NCI-H69 (cell line): ENCODE data around the gene PPP4R2.
A peak's percentile ranks its signal among the peaks of the same experiment; 100 is the strongest.
"Not testable (repeated sequence)": the region's sequence is repeated elsewhere in the genome, so short reads cannot be mapped to it uniquely, and the experiment has no call there.

Experiments used
- DNase-seq: peaks from one replicate; lab custom pipeline; 2025; lab: John Stamatoyannopoulos, UW

Gene PPP4R2

GRCh38 chr3:72977060-72977808, 19.4 kb upstream of the PPP4R2 start:
- no peak for DNase-seq

- no peak for DNase-seq
These were observed 13.8 kb upstream of the PPP4R2 start for GRCh38 chr3:72982609-72983366.

- DNase-seq = no peak
These were observed 11.0 kb upstream of the PPP4R2 start for GRCh38 chr3:72985576-72985975.

DNA sequence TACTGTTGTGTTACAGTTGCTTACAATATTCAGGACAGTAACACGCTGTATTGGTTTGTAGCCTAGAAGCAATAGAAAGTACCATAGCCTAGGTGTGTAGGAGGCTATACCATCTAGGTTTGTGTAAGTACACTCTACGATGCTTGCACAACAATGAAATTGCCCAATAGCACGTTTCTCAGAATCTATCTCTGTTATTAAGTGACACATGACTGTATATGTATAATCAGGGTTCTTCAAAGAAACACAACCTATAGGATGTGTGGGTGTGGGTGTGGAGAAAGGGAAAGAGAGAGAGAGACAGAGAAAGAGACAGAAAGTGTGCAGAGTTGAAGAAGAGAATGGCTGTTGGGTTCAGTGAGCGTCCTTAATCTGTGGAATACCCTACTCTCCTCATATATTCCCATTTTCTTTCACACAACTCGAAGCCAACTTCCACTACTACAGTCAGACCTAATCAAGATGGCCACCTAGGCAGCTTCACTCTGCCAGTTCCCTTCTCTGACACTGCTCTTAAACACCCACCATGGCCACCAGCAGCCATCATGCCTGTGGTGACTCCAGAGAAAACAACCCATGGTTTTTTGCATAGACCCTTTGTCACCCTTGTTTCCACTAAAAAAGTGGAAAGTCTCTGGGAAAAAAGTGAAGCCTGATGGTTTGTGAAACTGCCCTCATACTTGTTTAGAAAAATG, 5.8 kb upstream of the PPP4R2 start:
- DNase-seq = no peak

- DNase-seq = no peak
These were observed 5.1 kb upstream of the PPP4R2 start for GRCh38 chr3:72991522-72991921.

DNA sequence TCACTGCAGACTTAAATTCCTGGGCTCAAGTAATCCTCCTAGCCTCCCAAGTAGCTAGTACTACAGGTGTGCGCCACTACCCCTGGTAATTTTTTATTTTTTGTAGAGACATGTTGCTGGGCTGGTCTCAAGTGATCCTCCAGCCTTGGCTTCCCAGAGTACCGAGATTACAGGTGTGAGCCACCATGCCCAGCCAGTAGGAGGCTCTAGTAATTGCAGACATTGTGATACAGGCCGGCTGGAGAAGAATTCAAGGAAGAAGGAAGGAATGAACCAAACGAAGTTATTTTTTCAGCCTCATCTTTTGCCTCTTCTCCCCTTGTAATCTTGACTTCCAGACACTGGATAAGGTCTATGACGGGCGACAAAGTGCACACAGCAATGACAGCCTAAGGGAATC, 3.2 kb upstream of the PPP4R2 start:
- DNase-seq = no peak

DNA sequence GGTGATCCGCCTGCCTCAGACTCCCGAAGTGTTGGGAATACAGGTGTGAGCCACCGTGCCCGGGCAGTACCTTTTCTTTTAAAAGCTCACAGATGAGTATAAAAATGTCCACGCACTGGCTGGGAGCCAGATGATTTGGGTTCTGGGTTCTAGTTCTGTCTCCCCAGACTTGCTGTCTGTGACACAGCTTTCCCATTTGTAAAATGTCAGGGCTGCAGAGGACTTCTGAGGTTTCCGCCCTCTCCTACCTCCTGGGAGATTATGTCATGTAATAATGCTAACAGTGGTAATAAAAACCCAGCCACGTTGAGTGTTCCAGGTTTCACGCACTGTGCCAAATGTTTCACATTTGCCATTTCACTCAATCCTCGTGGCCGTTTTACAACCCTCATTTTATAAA, 1.3 kb upstream of the PPP4R2 start:
- DNase-seq = peak; percentile 2

GRCh38 chr3:72996121-72996472, 514 bp upstream of the PPP4R2 start:
- no peak for DNase-seq

DNA sequence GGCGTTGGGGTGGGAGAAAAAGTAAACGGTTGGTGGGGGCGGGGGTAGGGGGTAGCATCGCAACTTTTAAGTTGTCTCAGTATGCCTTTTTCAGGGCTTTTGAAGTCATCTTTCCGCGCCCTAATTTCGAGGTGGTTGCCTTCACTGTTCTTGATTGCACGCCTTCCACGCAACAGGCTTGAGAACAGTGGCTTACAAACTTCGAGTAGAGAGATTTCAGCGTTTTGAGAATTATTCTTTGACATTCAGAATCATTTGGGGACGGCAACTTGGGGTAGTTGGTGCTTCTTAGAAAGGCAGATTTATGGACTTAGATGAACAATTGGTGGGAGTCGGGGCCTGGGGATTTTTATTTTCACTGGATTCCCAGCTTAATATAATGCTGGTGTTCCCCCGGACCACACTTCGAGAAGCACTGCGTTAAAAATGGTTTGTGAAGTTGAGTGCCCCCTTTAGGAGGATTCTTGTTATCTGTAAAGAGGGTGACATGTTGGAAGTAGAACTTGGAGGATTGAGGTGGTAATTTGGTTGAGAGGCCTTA, 880 bp downstream of the PPP4R2 start:
- peak; percentile 65 for DNase-seq

- DNase-seq = no peak
These were observed 1.9 kb downstream of the PPP4R2 start for GRCh38 chr3:72998466-72998865.

DNA sequence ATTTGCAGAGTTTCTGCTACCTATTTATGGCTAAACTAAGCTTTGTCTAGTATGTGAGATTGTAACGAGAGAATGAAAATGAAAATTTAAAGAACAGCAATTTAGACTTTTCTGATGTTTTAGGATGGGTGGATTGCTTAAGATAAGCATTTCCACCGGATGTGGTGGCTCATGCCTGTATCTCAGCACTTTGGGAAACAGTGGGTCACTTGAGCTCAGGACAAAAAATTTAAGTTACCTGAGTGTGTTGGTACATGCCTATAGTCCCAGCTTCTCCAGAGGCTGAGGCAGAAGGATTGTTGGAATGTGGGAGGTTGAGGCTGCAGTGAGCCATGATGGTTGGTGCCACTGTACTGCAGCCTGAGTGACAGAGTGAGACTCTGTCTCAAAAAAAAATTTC, 3.3 kb downstream of the PPP4R2 start:
- no peak for DNase-seq

DNA sequence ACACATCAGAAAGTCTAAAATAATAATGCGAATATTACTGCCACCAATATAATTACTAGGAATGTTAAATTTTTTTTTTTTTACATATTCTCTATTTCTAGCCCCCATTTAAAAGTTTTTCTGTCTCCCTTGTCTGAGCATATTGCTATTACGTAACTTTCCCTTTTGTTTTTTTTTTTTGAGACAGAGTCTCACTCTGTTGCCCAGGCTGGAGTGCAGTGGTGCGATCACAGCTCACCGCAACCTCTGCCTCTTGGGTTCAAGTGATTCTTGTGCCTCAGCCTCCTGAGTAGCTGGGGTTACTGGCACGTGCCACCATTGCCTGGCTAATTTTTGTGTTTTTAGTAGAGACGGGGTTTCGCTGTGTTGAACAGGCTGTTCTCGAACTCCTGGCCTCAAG, 6.4 kb downstream of the PPP4R2 start:
- DNase-seq = not testable (repeated sequence)

DNA sequence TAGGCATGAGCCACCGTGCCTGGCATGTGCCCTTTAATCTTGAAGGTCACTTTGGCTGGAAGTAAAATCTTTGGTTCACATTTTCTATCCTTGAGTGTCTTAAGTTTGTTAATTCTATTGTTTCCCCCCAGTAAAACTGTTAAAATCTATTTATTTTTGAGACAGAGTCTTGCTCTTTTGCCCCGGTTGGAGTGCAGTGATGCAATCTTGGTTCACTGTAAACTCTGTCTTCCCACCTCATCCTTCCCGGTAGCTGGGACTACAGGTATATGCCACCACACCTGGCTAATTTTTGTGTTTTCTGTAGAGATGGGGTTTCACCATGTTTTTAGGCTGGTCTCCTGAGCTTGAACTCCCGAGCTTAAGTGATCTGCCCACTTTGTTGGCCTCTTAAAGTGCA, 7.7 kb downstream of the PPP4R2 start:
- DNase-seq = no peak

GRCh38 chr3:73007992-73008712, 11.5 kb downstream of the PPP4R2 start:
- DNase-seq = no peak

DNA sequence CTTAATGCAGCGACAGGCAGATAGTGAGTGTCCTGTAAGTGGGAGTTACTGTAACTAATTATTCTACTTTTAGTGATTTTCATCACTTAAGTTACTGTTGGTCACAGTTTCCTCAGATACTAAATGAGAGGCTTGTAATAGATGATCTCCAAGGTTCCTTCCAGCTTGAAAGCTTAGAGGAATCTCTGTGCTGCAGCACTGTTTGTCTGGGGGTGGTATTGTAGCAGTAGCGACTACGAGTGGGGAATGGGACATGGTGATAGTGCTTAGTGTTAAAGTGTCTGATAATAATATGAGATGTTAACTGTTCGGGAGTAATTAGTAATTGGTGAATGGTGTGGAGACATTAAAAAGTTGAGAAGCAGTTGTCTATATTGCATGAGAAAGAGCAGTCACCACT, 12.4 kb downstream of the PPP4R2 start:
- no peak for DNase-seq

DNA sequence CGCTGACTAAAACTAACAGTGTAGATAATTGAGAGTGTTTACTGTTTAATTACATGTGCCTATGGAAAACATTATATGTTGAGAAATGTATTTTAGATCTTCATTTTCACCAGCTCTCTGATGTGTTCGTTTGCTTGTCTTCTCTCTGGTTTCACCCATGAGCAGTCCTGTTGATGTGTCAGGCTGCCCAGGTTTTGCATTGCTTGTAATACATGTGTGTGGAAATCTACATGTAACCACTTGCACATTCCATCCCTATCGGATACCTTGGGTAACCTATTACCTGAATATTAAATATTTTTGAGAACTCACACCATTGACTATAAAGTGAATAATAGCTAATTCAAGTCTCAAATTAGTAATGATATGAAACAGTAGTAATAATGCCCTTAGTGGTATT, 13.1 kb downstream of the PPP4R2 start:
- no peak for DNase-seq

- no peak for DNase-seq
These were observed 13.5 kb downstream of the PPP4R2 start for GRCh38 chr3:73010158-73010557.

GRCh38 chr3:73018298-73018697, 21.7 kb downstream of the PPP4R2 start:
- no peak for DNase-seq

DNA sequence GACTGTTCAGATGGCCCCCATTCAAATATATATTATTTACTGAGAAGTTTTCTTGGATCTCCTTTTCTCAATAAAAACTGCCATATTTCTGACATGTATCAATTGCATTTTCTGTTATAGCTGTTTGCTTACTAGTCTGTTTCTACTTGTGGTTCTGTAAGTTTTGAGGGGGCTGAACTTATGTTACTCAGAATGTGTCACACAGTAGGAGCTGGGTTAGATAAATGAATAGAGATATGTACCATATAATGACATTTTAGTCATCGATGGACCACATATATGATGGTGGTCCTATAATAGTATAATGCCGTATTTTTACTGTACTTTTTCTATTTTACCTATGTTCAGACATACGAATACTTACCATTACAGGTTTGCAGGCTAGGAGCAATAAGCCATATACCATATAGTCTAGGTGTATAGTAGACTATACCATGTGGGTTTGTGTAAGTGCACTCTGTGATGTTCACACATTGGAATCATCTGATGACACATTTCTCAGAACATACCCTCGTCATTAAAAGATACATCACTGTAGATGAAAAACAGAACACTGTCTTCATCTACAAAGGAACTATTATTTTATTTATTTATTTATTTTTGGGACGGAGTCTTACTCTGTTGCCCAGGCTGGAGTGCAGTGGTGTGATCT, 22.3 kb downstream of the PPP4R2 start:
- DNase-seq = no peak

DNA sequence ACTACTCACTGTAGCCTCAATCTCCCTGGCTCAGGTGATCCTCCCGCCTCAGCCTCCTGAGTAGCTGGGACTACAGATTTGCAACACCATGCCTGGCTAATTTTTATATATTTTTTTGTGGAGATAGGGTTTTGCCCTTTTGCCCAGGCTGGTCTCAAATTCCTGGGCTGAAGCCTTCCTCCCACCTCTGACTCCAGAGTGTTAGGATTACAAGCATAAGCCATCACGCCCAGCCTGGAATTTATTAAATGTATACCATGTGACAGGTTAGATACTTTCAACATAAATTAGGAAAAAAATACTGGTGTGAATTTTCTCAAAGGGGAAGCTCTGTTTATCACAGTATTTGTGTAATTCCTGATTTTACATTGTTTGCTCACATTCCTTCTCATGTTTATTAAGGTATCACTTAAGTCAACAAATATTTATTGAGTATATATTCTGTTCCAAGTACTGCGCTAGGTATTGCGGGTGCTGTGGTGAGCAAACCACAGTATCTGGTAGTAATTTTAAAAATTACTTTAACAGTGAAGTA, 24.8 kb downstream of the PPP4R2 start:
- no peak for DNase-seq

- no peak for DNase-seq
These were observed 28.2 kb downstream of the PPP4R2 start for GRCh38 chr3:73024836-73025235.
